Bronchial epithelial cell (primary cell): ENCODE measurements around the gene DOP1B. TPM values are rescaled to one million over a fixed set of nuclear protein-coding genes. Genes with fewer than 3 reads are reported as not detected.

Experiments
- DNase-seq: peaks from one replicate; pipeline ENCODE4 v3.0.0-alpha.2; 2010; ENCODE audit warnings: low read depth
- FAIRE-seq: peaks from 2 replicates; lab custom pipeline; 2011; peaks lifted over from hg19 to GRCh38; lab: Jason Lieb, UNC
- H3K27me3 ChIP-seq: 2 replicates; pipeline ENCODE4 v1.5.1; 2011; ENCODE audit warnings: low read length; ENCODE audit not compliant: control insufficient read depth, insufficient read depth
- H3K36me3 ChIP-seq: 2 replicates; pipeline ENCODE4 v1.5.1; 2011; ENCODE audit warnings: low read length; ENCODE audit not compliant: control insufficient read depth, insufficient read depth
- H3K4me3 ChIP-seq: 2 replicates; pipeline ENCODE4 v1.5.1; 2011; ENCODE audit warnings: mild to moderate bottlenecking, low read depth, low read length, control low read depth
- CTCF ChIP-seq: IDR thresholded peaks from 2 replicates; pipeline ENCODE4 v1.5.1; 2011; ENCODE audit warnings: mild to moderate bottlenecking, moderate library complexity, low read length, control low read depth, inconsistent platforms; ENCODE audit not compliant: insufficient read depth, severe bottlenecking
- total RNA-seq: library from RNA; depleted of rRNA; stranded (reverse); fragments of >200 nt; gene quantifications from 2 replicates; pipeline ENCODE4 v1.2.1, GENCODE V29; 2014

Gene DOP1B
- total RNA-seq, 1 donor from 2014 or later = 3.4 TPM

- H3K27me3 ChIP-seq = no peaks in the 10 kb centered on the region
- TF ChIP-seq CTCF = no peak
- peaks cover 1% of the 10 kb centered on the region for H3K36me3 ChIP-seq
- FAIRE-seq (no peak), DNase-seq (no peak)
- no peak overlapping the region for H3K4me3 ChIP-seq
Observed at GRCh38 chr21:36163750-36164741, 7.4 kb downstream of the DOP1B start.

GRCh38 chr21:36165356-36165755 is 8.7 kb downstream of the DOP1B start:
- H3K4me3 ChIP-seq = no peak overlapping the region
- DNase-seq (no peak), FAIRE-seq (no peak)
- H3K27me3 ChIP-seq = no peaks in the 10 kb centered on the region
- TF ChIP-seq CTCF = no peak
- peaks cover 4% of the 10 kb centered on the region for H3K36me3 ChIP-seq

- no peak overlapping the region for H3K4me3 ChIP-seq
- H3K27me3 ChIP-seq = no peaks in the 10 kb centered on the region
- DNase-seq (no peak), FAIRE-seq (no peak)
- peaks cover 4% of the 10 kb centered on the region for H3K36me3 ChIP-seq
- TF ChIP-seq CTCF = no peak
Observed at GRCh38 chr21:36166705-36167104, 10.1 kb downstream of the DOP1B start.

GRCh38 chr21:36167541-36167940 is 10.9 kb downstream of the DOP1B start:
- DNase-seq (no peak), FAIRE-seq (no peak)
- H3K27me3 ChIP-seq = no peaks in the 10 kb centered on the region
- TF ChIP-seq CTCF = no peak
- H3K4me3 ChIP-seq = no peak overlapping the region
- H3K36me3 ChIP-seq = peaks cover 4% of the 10 kb centered on the region

- DNase-seq (no peak), FAIRE-seq (peak; percentile 50)
- Histone ChIP-seq H3K4me3 (no peak overlapping the region), H3K36me3 (peaks cover 4% of the 10 kb centered on the region), H3K27me3 (no peaks in the 10 kb centered on the region)
- TF ChIP-seq CTCF = no peak
Observed at GRCh38 chr21:36169470-36170128, 13.0 kb downstream of the DOP1B start.
